ENCODE data around the gene PRTFDC1. TPM values are rescaled to one million over a fixed set of nuclear protein-coding genes. Genes with fewer than 3 reads are reported as not detected.

PRTFDC1 gene
- total RNA-seq, 1 experiment from 2014 or later, result not detected

DNA sequence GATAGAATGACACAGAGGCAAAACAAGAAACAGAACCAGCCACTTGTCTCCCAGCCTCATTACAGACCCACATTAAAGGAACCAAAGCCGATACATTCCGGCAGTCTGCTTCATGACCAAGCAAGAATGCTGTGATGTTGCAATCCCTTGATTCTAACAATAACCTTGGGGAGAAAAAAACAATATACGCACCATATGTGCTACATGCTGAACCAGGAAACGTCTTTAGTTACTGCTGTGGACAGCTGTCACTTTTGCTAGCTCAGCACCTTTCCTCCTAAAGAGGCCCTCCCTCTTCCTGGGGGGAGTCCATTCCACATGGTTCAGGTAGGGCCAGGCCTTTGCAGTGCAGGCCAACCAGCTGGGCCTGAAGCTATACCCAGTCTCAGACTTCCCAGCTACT, 79.1 kb downstream of the PRTFDC1 start:
- no peak for DNase-seq (ENCODE audit: low read depth, low spot score)
- Histone ChIP-seq H3K79me2 (ENCODE audit: insufficient read depth, low read length) (no peaks in the 10 kb centered on the region), H3K4me1 (ENCODE audit: control insufficient read depth in 1 of 2, insufficient read depth in 2 of 2, low read length in 2 of 2) (peaks cover 0 to 5% of the 10 kb centered on the region in 2 experiments; a peak in 1 of 4 replicates), H3K9ac (ENCODE audit: low read length) (no peak overlapping the region), H2AFZ (ENCODE audit: low read depth, low read length, poor library complexity, severe bottlenecking) (no peak overlapping the region), H4K20me1 (ENCODE audit: insufficient read depth) (no peaks in the 10 kb centered on the region), H3K27ac (ENCODE audit: low read depth, low read length) (no peak overlapping the region), H3K9me2 (ENCODE audit: insufficient read depth) (no peaks in the 10 kb centered on the region), H3K36me3 (ENCODE audit: control insufficient read depth in 1 of 2, insufficient read depth in 2 of 2, low read length in 2 of 2) (no peaks in the 10 kb centered on the region), H3K27me3 (ENCODE audit: insufficient read depth, low read length) (no peaks in the 10 kb centered on the region), H3K4me3 (replicated peaks in 1 of 2; ENCODE audit: low read depth in 1 of 2, low read length in 2 of 2) (no peak overlapping the region), H3K4me2 (ENCODE audit: low read length) (no peak overlapping the region), H3K9me3 (ENCODE audit: control insufficient read depth in 1 of 2, insufficient read depth in 1 of 2, low read depth in 1 of 2, low read length in 2 of 2) (peaks cover 5% of the 10 kb centered on the region in 2 experiments; a peak in 1 of 4 replicates)
- CTCF ChIA-PET, result interaction anchor here (0.9 kb wide), 1 partner anchor 208 kb away, joined by 3 read pairs; no protein-coding TSS in a partner anchor
- POLR2A ChIA-PET, result no interaction called here
- no peak for ATAC-seq
- BruUV-seq (replicated peaks), result no TSS peak
- intact Hi-C loops (cut with micrococcal nuclease), result no loop called here
- no peak for TF ChIP-seq ZFX (IDR thresholded peaks at IDR 0.05)
- no peak for TF ChIP-seq JUND (IDR thresholded peaks at IDR 0.05)
- TF ChIP-seq, protein P1, sequence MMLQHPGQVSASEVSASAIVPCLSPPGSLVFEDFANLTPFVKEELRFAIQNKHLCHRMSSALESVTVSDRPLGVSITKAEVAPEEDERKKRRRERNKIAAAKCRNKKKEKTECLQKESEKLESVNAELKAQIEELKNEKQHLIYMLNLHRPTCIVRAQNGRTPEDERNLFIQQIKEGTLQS (IDR thresholded peaks at IDR 0.05), result no peak
- no peak for TF ChIP-seq EZH2phosphoT487 (IDR thresholded peaks at IDR 0.05; ENCODE audit: borderline replicate concordance)
- no peak for TF ChIP-seq SRF (IDR thresholded peaks at IDR 0.05; ENCODE audit: low read depth)
- no peak for TF ChIP-seq POLR2A (IDR thresholded peaks at IDR 0.05; ENCODE audit: borderline replicate concordance, extremely low read depth, insufficient read depth, insufficient read length)
- TF ChIP-seq, protein P2, sequence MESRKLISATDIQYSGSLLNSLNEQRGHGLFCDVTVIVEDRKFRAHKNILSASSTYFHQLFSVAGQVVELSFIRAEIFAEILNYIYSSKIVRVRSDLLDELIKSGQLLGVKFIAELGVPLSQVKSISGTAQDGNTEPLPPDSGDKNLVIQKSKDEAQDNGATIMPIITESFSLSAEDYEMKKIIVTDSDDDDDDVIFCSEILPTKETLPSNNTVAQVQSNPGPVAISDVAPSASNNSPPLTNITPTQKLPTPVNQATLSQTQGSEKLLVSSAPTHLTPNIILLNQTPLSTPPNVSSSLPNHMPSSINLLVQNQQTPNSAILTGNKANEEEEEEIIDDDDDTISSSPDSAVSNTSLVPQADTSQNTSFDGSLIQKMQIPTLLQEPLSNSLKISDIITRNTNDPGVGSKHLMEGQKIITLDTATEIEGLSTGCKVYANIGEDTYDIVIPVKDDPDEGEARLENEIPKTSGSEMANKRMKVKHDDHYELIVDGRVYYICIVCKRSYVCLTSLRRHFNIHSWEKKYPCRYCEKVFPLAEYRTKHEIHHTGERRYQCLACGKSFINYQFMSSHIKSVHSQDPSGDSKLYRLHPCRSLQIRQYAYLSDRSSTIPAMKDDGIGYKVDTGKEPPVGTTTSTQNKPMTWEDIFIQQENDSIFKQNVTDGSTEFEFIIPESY (IDR thresholded peaks at IDR 0.05; ENCODE audit: extremely low read depth, insufficient replicate concordance, low read length), result no peak
- TF ChIP-seq SP1 (IDR thresholded peaks at IDR 0.05; ENCODE audit: low read depth), result no peak
- TF ChIP-seq RAD21 (IDR thresholded peaks at IDR 0.05; ENCODE audit: low read depth), result no peak
- TF ChIP-seq TCF7L2 (IDR thresholded peaks at IDR 0.05; ENCODE audit: borderline replicate concordance, extremely low read depth, insufficient read depth, insufficient read length), result no peak
- TF ChIP-seq, protein P3, sequence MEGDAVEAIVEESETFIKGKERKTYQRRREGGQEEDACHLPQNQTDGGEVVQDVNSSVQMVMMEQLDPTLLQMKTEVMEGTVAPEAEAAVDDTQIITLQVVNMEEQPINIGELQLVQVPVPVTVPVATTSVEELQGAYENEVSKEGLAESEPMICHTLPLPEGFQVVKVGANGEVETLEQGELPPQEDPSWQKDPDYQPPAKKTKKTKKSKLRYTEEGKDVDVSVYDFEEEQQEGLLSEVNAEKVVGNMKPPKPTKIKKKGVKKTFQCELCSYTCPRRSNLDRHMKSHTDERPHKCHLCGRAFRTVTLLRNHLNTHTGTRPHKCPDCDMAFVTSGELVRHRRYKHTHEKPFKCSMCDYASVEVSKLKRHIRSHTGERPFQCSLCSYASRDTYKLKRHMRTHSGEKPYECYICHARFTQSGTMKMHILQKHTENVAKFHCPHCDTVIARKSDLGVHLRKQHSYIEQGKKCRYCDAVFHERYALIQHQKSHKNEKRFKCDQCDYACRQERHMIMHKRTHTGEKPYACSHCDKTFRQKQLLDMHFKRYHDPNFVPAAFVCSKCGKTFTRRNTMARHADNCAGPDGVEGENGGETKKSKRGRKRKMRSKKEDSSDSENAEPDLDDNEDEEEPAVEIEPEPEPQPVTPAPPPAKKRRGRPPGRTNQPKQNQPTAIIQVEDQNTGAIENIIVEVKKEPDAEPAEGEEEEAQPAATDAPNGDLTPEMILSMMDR (IDR thresholded peaks at IDR 0.05 in 2 of 3, conservative IDR thresholded peaks at IDR 0.05 in 1 of 3; ENCODE audit: borderline replicate concordance in 1 of 3, insufficient read depth in 1 of 3, low read depth in 2 of 3, low read length in 2 of 3), result no peak
- no peak for TF ChIP-seq SIN3A (IDR thresholded peaks at IDR 0.05; ENCODE audit: low read depth)
- no peak for TF ChIP-seq MAX (IDR thresholded peaks at IDR 0.05)
- no peak for TF ChIP-seq FOSL1 (IDR thresholded peaks at IDR 0.05; ENCODE audit: low read depth)
- no peak for TF ChIP-seq CBX3 (IDR thresholded peaks at IDR 0.05; ENCODE audit: low read depth)
- no peak for TF ChIP-seq EZH2 (IDR thresholded peaks at IDR 0.05)
- no peak for TF ChIP-seq CEBPB (IDR thresholded peaks at IDR 0.05; ENCODE audit: low read depth)
- TF ChIP-seq, protein P4, sequence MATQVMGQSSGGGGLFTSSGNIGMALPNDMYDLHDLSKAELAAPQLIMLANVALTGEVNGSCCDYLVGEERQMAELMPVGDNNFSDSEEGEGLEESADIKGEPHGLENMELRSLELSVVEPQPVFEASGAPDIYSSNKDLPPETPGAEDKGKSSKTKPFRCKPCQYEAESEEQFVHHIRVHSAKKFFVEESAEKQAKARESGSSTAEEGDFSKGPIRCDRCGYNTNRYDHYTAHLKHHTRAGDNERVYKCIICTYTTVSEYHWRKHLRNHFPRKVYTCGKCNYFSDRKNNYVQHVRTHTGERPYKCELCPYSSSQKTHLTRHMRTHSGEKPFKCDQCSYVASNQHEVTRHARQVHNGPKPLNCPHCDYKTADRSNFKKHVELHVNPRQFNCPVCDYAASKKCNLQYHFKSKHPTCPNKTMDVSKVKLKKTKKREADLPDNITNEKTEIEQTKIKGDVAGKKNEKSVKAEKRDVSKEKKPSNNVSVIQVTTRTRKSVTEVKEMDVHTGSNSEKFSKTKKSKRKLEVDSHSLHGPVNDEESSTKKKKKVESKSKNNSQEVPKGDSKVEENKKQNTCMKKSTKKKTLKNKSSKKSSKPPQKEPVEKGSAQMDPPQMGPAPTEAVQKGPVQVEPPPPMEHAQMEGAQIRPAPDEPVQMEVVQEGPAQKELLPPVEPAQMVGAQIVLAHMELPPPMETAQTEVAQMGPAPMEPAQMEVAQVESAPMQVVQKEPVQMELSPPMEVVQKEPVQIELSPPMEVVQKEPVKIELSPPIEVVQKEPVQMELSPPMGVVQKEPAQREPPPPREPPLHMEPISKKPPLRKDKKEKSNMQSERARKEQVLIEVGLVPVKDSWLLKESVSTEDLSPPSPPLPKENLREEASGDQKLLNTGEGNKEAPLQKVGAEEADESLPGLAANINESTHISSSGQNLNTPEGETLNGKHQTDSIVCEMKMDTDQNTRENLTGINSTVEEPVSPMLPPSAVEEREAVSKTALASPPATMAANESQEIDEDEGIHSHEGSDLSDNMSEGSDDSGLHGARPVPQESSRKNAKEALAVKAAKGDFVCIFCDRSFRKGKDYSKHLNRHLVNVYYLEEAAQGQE (IDR thresholded peaks at IDR 0.05; ENCODE audit: low read depth), result no peak
- TF ChIP-seq POLR2AphosphoS5 (IDR thresholded peaks at IDR 0.05; ENCODE audit: low read depth, low read length), result no peak
- no peak for TF ChIP-seq ZNF274 (IDR thresholded peaks at IDR 0.05; ENCODE audit: low read depth, low read length)
- RAD21 ChIA-PET (ENCODE audit: low non-redundant PET in 1 of 2, low total read pairs in 2 of 2, uncharacterized antibody in 2 of 2, unreplicated experiment in 2 of 2), result no interaction called here

Data from HCT116 (cell line).